HUDEP-2 (cell line): ENCODE measurements around the gene CMTR1.
A peak's percentile ranks its signal among the peaks of the same experiment; 100 is the strongest.

Experiments used
- DNase-seq, 76 experiments: peaks; one replicate each; lab custom pipeline; 2025; ENCODE audit not compliant: unreplicated experiment in 76 of 76; lab: John Stamatoyannopoulos, UW

The CMTR1 gene

GRCh38 chr6:37507690-37508421 is 74.8 kb downstream of the CMTR1 start:
- no peak for DNase-seq

- no peak for DNase-seq
These were observed 78.2 kb downstream of the CMTR1 start for GRCh38 chr6:37511201-37511600.

- DNase-seq = no peak
These were observed 78.9 kb downstream of the CMTR1 start for GRCh38 chr6:37511910-37512399.

DNA sequence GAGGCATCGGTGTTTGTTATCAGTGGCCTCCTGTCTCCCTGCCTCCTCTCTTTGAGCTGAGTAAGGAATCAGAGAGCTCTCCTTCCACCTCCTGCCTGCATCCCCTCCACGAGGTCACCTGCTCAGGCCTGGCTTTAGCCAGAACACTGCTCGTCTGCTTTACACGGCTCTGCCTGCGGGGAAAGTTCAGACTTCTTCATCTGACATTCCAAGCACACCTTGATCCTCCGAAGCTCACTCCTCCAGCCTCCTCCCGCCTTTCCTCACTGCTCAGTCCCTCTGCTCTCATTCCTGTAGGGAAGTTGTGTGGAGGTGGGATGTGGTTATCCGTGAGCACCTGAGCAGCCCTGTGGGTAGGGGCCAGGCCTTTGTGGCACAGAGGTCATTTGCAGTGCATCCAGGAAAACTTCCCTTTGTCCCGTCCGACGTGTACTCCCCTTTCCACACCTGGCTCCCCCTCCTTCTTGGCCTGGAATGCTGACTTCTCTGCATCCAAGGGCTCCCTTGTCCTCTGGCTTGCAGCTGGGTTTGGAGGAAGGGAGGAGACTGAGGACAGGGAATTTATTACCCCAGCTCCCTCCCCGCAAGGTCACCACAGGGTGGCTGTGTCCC is 79.5 kb downstream of the CMTR1 start:
- no peak for DNase-seq

GRCh38 chr6:37513155-37513554 is 80.1 kb downstream of the CMTR1 start:
- no peak for DNase-seq

DNA sequence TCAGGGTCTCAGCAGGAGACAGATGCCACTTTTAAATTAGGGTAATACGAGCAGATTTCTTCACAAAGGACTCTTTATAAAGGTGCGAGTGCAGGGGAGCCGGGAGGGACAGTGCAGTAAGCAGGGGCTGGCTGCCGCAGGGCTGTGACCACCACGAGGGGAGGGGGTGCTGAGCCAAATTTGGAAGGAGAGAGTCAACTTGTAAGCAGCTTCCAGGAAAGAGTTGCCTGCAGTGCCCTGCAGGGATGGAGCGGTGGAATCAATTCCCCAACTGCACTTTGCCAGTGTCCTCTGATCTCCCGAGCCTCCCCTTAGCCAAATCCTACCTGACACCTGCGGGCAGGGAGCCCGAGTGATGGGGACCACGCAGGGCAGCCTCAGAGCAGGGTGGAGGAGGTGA is 80.6 kb downstream of the CMTR1 start:
- no peak for DNase-seq

- no peak for DNase-seq
These were observed 81.3 kb downstream of the CMTR1 start for GRCh38 chr6:37514321-37514771.

DNA sequence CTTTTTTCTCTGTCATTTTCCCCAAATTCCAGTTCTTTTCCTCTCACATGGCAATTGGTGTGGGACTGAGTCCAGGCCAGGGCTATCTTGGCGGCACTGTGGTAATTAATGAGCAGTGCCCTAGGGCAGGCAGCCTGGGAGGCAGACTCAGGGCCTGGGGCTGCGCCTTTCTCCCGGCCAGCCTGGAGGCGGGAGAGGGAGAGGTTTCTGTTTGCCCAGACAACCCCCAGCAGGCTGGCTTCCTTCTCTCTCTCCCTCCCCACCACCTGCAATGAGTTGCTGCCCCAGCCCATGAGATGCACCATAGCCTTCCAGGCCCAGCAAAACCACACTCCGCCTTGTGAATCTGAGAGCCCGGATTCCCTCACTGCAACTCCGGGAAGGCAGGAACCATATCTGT is 81.8 kb downstream of the CMTR1 start:
- DNase-seq = no peak

GRCh38 chr6:37515712-37516075 is 82.7 kb downstream of the CMTR1 start:
- DNase-seq = no peak

DNA sequence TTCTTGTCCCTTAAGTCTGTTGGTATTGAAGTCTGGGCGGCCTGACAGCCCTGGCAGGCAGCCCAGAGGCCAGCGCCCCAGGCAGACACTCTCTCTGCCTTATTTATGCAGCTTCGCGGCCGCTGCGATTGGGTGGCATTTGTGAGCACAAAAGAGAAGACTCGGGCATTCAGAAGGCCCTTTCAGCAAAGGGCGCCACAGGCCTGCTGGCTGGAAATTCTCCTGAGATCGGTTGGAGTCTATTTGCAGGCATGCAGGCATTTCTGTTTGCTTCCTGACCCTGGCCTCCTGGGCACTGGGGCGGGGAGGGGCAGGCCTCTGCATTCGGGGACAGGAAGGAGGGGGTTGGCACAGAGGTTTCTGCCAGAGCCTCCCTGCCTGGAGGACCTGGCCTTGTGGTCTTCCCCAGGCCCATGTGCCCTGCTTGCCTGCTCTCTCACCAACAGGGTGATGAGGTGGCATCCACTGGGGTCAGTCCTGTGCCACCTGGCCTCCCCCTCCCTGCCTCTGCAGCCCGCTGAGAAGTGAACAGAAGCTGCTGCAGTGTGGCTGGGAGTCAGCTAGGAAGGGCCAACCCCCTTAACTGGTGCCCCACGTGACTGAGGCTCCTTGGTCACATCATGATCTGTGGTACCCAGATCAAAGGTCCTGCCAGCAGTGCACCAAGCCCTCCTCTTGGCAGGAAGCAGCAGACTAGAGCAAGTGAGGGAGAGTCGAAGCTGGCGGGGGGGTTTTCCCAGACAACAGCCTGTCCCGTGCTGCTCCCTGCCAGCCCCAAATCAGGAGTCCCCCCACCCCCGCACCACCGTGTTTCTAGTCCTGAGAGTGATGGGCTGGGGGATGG is 83.3 kb downstream of the CMTR1 start:
- DNase-seq = peak in 22 of 76 experiments; percentile 9 to 50 (median 24)

GRCh38 chr6:37516920-37517405 is 83.9 kb downstream of the CMTR1 start:
- DNase-seq = no peak

DNA sequence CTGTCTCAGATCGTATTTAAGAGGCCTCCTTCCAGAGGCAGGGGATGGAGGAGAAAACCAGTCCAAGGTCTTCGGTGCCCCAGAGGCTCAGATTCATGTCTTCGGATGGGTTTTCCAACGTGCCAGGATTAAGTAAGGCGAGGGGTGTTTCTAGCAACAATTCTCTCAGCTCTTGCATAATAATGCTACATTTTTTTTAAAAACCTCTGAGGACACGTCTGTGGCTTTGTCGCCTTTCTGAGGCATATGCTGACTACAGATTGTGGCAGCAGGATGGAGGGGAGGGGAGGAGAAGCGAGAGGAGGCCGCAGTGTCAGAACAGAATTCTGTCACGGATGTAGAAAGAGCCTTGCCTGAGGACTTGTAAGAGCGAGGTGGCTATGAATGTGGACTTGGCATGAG is 84.4 kb downstream of the CMTR1 start:
- DNase-seq = no peak

GRCh38 chr6:37518116-37518515 is 85.1 kb downstream of the CMTR1 start:
- no peak for DNase-seq

DNA sequence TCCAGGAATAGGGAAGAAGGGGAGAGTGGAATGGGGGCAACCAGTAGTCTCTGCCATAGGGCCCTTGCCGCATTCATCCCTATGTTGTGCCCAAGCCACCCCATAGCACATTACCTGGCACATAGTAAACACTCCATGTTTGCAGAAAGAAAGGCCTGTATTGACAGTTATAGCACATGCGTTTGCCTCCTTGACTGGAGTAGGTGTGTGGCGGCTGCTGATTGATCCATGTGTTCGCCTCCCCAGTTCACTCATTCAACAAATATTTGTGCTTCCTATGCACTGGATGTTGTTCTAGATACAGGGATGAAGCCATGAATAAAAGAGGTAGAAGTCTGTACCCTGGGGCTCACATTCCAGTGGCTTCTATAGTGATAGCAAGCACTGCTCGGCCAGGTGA is 86.4 kb downstream of the CMTR1 start:
- no peak for DNase-seq

DNA sequence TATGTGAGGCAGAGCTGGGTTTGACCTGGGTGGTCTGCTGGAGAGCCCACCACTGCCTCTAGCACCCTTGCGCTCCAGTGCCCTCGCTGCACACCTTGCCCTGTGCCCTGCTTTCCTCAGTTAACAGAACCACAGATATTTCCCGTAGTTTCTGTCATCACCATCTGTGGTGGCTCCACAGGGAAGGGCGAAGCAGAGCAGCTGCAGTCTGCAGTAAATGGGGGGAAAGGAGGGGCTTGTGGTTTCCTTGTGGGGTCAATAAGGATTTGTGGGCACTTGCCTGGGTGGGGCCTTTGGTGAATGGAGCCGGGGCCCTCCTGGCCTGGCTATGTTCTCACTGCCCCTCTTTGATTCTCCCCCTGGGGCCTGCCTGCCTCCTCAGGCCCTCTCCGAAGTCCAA is 87.9 kb downstream of the CMTR1 start:
- no peak for DNase-seq

- no peak for DNase-seq
These were observed 88.7 kb downstream of the CMTR1 start for GRCh38 chr6:37521674-37522073.

- no peak for DNase-seq
These were observed 89.8 kb downstream of the CMTR1 start for GRCh38 chr6:37522836-37523235.

- DNase-seq = no peak
These were observed 90.4 kb downstream of the CMTR1 start for GRCh38 chr6:37523412-37523811.

- DNase-seq = no peak
These were observed 91.3 kb downstream of the CMTR1 start for GRCh38 chr6:37524025-37524969.

- DNase-seq = no peak
These were observed 91.9 kb downstream of the CMTR1 start for GRCh38 chr6:37524970-37525318.
